NCI-H69 (cell line): ENCODE measurements around the gene FNDC3B.
"Not testable (repeated sequence)": the region's sequence is repeated elsewhere in the genome, so short reads cannot be mapped to it uniquely, and the experiment has no call there.

ENCODE experiments used
- DNase-seq: peaks from one replicate; lab custom pipeline; 2025; lab: John Stamatoyannopoulos, UW

The FNDC3B gene

GRCh38 chr3:172031996-172032395, 7.4 kb upstream of the FNDC3B start:
- no peak for DNase-seq

- no peak for DNase-seq
Observed at GRCh38 chr3:172033396-172033795, 6.0 kb upstream of the FNDC3B start.

GRCh38 chr3:172034786-172035685, 4.3 kb upstream of the FNDC3B start:
- DNase-seq: peak; percentile 67

DNA sequence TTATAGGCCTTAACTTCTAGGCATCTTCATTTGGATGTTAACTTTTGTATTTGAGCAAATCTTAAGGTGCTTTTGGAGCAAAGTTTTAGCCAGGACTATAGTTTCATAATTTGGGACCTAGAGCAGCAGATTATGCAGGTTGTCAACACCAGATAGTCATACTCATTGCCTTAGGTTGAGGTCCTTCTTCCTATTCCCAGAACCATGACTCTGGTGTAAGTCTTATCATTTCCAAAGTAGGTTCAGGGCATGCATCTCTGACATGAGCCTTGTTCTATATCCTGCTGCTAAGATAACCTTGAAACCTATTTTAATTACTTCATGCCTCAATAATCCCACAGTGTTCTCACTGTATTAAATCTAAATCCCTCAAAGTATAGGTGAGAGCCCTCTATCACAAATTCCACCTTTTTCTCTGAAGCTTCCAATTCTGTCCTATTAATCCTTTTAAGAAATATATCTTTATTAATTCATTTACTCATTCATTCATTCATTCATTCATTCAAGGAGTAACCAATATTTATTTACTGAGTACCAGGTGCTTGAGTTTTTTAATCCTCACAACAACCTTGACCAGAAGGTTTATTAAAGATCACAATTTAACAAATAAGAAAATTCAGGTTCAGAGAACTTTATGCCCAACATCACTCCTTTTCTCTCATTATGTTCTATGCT, 2.7 kb upstream of the FNDC3B start:
- DNase-seq: no peak

GRCh38 chr3:172038798-172039435, 461 bp upstream of the FNDC3B start:
- DNase-seq: no peak

GRCh38 chr3:172040078-172040980, 951 bp downstream of the FNDC3B start:
- peak; percentile 88 for DNase-seq

DNA sequence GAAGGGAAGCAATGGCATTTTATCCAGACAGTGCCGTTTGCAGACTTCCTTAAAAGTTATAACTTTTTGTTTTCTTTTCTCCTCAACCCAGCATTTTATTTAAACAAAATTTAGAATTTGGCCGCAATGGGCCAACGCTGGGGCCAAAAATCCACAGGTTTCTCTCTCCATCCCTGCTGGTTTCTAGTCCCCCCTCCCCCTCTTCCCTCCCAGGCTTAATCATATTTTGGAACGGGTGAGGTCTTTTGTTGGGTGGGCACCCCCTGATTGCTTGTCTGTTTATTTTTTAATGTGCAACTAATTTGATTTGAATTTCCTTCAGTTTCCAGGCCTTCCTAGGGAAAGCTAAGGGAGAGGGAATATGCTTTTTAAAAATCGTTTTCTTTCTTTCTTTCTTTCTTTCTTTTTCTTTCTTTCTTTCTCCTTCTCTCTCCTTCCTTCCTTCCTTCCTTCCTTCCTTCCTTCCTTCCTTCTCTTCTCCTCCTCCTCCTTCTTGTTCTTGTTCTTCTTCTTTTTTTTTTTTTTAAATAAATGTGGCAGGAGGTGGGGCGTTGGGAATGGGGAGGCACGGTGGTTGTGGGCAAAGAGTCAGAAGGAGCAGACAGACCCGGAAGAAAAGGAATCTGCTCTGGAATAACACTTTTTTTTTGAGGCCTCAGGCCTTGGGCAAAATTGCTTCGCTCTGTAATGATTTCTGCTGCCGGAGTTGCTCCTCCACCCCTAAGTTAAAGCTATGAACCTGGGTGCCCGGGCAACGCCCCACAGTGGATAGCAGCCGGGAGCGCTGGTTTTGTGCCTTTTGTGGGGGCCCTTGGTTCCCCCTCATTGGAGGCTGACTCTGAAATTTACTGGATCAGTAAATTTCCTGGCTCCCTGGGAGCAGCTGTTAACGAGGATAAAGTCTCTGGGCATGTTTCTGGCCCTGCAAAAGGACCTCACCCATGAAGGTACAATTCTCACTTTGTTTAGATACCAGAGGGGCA, 1.9 kb downstream of the FNDC3B start:
- peak; percentile 35 for DNase-seq

- DNase-seq: no peak
Observed at GRCh38 chr3:172042136-172042662, 2.8 kb downstream of the FNDC3B start.

GRCh38 chr3:172042663-172043179, 3.3 kb downstream of the FNDC3B start:
- DNase-seq: not testable (repeated sequence)

DNA sequence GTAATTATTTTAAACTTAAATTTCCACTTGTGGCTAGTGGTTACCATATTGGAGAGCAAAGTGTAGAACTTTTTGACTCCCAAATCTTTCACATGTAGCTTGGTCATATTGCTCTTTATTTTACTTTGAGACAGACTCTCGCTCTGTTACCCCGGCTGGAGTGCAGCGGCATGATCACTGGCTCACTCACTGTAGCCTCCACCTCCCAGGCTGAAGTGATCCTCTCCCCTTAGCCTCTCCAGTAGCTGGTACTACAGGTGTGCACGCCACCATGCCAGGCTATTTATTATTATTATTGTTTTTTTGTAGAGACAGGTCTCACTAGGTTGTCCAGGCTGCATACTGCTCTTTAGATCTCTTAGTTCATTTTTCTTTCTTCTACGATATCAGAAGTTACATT, 3.9 kb downstream of the FNDC3B start:
- no peak for DNase-seq

GRCh38 chr3:172043766-172044165, 4.4 kb downstream of the FNDC3B start:
- no peak for DNase-seq

GRCh38 chr3:172044833-172045585, 5.6 kb downstream of the FNDC3B start:
- DNase-seq: no peak

- DNase-seq: no peak
Observed at GRCh38 chr3:172046268-172046915, 7.0 kb downstream of the FNDC3B start.

DNA sequence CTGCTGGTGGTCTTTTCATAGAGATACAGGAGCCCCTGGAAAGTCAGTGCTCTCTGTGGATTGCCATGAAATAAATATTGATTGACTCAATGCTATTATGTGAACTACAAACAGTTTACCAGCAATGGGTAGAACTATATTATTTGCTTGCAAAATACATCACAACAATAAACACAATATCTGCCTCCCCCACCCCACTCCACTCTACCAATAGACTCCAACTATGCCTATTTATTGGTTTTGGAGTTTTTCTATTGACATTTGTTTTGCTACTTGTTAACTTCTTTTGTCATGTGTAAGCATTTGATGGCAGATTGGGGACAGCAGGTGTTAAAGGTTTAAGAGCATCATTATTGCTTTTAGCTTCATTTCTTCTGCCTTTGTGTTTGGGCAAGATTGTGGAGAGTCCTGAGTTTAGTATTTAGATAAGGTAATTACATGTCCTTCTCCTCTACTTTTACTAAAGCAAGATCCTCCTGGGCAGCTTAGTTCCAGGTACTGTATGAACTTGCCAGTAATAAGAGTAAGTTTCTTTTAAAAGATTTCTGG, 8.3 kb downstream of the FNDC3B start:
- DNase-seq: no peak

DNA sequence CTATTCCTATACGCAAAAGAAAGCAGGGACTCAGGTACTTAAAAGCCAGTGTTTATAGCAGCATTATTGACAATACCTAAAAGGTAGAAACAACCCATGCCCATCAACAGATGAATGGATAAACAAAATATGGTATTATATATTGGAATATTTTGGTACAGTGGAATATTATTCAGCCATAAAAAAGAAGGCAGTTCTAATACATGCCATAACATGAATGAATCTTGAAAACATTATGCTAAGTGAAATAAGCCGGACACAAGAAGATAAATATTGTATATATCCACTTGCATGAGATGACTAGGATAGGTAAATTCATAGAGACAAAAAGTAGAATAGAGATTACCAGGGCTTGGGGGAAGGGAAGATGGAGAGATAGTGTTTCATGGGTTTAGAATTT, 9.2 kb downstream of the FNDC3B start:
- DNase-seq: no peak

- no peak for DNase-seq
Observed at GRCh38 chr3:172051310-172051956, 12.1 kb downstream of the FNDC3B start.

DNA sequence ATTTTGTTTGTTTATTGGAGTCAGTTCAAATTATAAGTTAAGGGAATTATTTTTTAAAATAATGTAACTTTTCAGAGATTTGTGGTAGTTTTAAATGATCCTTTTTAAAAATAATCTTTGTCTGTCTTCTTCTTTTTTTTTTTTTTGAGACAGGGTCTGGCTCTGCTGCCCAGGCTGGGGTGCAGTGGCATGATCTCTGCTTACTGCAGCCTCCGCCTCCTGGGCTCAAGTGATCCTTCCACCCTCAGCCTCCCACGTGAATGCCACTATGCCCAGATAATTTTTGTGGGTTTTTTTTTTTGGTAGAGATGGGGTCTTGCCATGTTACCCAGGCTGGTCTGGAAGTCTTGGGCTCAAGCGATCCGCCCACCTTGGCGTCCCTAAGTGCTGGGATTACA, 12.6 kb downstream of the FNDC3B start:
- no peak for DNase-seq

- no peak for DNase-seq
Observed at GRCh38 chr3:172052405-172052804, 13.0 kb downstream of the FNDC3B start.
